Activated CD4-positive, alpha-beta T cell treated with anti-CD3 and anti-CD28 coated beads for 24 hours (primary cell): ENCODE measurements around the gene SFXN2.
A peak's percentile ranks its signal among the peaks of the same experiment; 100 is the strongest.
"Not testable (repeated sequence)": the region's sequence is repeated elsewhere in the genome, so short reads cannot be mapped to it uniquely, and the experiment has no call there.

Source experiments
- DNase-seq, 2 donors: peaks; one replicate each; pipeline ENCODE4 v3.0.0-alpha.2; 2020; ENCODE audit warnings: low read depth in 2 of 2

Gene SFXN2

DNA sequence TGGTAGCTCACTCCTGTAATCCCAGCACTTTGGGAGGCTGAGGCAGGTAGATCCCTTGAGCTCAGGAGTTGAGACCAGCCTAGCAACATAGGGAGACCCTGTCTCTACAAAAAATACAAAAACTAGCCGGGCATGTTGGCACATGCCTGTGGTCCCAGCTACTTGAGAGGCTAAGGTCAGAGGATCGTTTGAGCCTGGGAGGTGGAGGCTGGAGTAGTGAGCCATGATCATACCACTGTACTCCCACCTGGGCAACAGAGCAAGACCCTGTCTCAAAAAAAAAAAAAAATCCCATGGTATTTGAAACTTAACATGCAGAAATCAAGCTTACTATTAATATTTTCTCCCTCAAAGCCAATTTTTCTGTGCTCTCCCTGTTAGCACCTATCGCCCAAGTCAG is 5.9 kb downstream of the SFXN2 start:
- DNase-seq, result no peak

DNA sequence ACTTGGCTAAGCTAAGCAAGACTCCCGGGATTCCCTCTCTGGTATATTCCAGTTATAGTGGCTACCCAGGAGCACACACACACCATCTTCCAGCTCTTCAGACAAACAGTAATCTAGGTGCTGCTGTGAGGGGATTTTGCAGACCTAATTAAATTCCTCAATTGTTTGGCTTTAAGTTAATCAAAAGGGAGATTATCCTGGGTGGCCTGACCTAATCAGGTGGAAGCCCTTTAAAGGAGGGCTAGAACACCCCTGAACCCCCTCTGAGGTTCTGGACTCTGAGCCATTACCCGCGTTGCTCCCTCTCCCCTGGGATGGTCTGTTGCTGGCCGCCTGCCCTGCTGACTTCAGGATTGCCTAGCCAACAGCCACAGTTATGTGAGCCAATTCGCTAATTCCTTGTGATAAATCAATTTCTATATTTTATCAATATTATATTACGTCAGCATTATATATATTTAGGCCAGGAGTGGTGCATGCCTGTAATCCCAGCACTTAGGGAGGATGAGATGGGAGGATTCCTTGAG is 6.4 kb downstream of the SFXN2 start:
- no peak for DNase-seq

GRCh38 chr10:102721954-102722353 is 7.5 kb downstream of the SFXN2 start:
- no peak for DNase-seq

DNA sequence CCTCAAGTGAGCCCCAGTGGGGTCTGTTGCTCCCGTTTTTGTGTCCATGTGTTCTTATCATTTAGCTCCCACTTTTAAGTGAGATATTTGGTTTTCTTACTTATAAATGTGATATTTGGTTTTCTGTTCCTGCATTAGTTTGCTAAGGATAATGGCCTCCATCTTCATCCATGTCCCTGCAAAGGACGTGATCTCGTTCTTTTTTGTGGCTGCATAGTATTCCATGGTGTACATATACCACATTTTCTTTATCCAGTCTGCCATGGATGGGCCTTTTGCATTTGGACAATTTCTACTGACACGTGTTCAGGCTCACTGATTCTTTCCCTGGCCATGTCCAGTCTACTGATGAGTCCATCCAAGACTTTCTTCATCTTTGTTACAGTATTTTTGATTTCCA is 9.6 kb downstream of the SFXN2 start:
- no peak for DNase-seq

- DNase-seq, result no peak
Measured at GRCh38 chr10:102726274-102726673, 11.8 kb downstream of the SFXN2 start.

DNA sequence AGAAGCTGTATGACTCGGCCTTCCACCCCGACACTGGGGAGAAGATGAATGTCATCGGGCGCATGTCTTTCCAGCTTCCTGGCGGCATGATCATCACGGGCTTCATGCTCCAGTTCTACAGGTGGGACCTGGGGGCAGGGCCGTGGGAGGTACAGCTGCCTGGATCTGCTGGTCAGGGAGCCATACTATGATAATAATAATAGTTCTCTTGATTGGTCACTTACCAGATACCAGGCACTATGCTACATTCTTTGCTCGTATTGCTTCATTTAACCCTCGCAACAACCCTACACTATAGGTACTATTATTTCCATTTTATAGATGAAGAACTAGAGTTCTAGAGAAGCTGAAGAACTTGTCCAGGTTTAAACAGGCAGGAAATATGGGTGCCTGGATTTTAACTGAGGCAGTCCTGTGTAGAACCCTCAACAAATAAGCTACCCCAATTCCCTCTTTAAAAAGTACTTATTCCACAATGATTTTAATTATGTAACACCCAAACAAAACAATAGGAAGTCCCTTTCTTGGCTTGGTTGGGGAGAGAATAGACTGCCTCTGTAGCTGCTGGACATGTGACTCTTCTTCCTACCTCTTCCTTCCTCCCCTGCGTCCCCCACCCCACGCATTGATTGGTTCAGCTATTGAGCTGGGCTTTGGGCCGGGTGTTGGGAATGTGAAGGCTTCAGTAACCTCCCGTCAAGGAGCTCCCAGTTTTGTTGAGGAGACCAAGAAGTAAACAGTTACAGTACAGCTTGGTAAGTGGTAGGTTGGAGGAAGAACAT is 12.8 kb downstream of the SFXN2 start:
- DNase-seq, result no peak

- DNase-seq, result peak; percentile 27 to 34
Measured at GRCh38 chr10:102729029-102730026, 14.9 kb downstream of the SFXN2 start.

- no peak for DNase-seq
Measured at GRCh38 chr10:102731222-102731800, 16.9 kb downstream of the SFXN2 start.

DNA sequence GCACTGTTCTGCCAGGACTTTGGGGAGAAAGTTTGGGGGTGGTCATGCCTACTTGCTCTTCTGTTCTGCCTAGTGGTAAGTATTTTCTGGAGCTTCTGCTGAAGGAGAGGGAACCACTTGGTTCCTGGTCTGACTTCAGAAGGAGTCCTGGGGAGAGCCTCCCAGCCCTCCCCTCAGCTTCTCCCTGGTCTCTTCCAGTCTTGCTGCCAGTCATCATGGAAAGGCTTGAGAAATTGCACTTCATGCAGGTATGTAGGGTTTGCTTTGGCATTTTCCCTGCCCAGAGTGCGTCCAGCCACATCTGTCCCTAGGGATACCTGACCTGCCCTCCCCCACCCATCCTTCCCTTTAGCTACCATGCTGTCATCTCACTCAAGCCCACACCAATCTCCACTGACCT is 18.2 kb downstream of the SFXN2 start:
- no peak for DNase-seq

- DNase-seq, result no peak
Measured at GRCh38 chr10:102735065-102735562, 20.7 kb downstream of the SFXN2 start.

- no peak for DNase-seq
Measured at GRCh38 chr10:102738692-102739121, 24.3 kb downstream of the SFXN2 start.

- DNase-seq, result no peak
Measured at GRCh38 chr10:102740229-102740628, 25.8 kb downstream of the SFXN2 start.

- DNase-seq, result no peak
Measured at GRCh38 chr10:102741726-102742237, 27.3 kb downstream of the SFXN2 start.

DNA sequence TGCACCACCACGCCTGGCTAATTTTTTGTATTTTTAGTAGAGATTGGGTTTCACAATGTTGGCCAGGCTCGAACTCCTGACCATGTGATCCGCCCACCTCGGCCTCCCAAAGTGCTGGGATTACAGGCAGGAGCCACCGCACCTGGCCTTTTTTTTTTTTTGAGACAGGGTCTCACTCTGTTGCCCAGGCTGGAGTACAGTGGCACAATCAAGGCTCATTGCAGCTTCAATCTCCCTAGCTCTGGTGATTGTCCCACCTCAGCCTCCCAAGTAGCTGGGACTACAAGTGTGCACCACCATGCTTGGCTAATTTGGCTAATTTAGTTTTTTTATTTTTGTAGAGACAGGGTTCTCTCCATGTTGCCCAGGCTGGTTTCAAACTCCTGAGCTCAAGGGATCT is 27.9 kb downstream of the SFXN2 start:
- DNase-seq, result not testable (repeated sequence)

GRCh38 chr10:102743078-102743587 is 28.7 kb downstream of the SFXN2 start:
- DNase-seq, result no peak

DNA sequence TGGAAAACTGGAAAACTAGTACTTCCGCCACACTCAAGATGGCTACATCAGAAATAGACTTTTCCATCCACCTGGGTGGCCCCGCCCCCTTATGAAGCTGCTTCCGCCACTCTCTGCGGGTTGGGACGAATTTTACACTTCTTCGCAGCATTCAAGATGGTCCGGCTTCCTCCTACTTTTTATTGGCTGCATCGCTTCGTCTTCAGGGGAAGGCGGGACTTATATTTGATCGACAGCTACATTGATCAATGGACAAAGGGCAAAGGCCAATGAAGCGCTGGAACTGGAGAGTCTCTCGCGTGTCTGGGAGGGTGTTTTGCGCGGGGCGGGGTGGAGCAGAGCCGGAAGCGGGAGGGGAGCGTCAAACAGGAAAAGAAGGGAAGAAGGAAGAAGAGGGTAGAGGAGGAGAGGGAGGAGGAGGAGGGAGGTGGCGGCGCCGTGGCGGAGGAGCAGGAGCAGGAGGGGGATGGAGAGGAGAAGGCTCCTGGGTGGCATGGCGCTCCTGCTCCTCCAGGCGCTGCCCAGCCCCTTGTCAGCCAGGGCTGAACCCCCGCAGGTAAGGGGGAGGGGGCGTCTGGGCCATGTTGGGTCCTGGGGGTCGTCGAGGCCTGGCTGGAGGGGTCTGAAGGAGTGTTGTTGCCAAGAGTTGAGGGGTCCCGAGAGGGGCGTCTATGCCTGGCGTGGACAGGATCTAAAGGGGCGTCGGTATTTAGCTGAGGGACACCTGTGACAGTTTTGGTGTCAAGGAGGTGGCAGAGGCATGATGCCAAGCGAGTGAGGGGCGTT is 29.3 kb downstream of the SFXN2 start, which contains the start of gene WBP1L:
Gene WBP1L, plus strand, starts transcription at position 361 of the 786 bp plus-strand sequence. Its CDS starts 106 bp downstream, at position 467.
- peak; percentile 89 for DNase-seq

DNA sequence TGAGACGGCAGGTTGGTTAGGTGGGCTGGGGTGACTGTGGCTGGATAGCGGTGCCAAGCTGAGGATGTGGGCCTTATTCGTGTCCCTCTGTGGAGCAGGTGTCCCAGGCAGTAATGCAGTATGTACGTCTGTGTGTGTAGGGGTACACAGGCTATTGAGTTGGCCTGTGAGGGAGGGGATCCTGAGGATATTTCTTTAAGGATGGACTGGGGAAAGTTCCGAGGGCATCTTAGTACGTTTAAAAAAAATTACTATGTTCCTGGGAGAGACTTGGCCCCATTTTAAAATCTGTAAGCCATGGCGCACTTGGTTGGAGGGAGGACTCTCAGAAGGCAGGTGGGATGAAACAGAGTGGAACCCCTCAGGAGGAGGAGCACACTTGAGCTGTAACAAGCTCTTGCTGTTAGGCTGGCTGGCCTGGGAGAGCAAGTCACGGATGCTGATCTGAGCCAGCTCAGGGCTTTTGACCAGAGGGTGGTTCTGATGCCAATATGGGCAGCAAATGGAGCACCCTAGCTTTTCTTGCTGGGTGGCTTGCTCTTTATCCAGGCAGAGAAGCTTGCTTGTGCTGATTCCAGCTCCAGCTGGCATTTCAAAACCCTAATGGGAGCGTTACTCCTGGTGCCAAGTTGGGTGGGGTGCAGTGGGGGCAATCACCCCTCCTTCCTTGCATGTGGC is 30.1 kb downstream of the SFXN2 start:
- no peak for DNase-seq

- DNase-seq, result no peak
Measured at GRCh38 chr10:102745157-102745556, 30.7 kb downstream of the SFXN2 start.

DNA sequence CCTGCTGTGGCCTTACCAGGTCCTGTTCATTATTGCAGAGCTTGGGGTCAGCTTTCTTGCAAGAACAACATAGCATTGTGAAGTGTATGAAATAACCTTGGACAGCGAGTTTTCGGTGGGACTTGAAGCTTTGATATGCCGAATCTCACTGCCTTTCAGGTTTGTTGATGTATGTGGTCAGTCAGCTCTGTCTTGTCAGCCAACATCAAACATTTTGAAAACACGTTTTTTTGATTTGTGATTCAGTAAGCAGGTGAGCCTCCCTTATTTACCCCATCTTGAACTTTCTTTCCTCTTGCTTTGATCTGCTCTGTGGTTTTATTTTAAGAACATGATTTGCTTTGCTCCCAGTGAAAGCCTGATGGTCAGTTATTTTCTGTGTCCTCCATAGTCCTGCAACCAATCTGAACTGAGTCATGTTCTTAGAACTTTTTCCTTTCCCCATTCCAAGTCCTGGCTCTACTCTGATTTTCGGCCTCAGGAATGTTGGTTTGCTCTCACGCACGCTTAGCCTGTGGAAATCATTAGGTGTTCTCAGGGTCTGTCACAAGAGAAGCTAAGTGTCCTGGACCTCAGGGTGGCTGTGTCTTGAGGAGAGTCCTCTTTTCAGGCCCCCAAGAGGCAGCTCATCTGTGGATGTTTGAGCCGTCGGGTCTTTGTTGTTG is 38.0 kb downstream of the SFXN2 start:
- DNase-seq, result no peak
